Astrocyte (in vitro differentiated cells and primary cell): Measurements from ENCODE around the gene STX11. TPM values are rescaled to one million over a fixed set of nuclear protein-coding genes. Genes with fewer than 3 reads are reported as not detected.

Source experiments
- DNase-seq: peaks from one replicate; pipeline ENCODE4 v3.0.0-alpha.2; 2010; ENCODE audit warnings: low read depth
- FAIRE-seq: peaks from 2 replicates; lab custom pipeline; 2011; peaks lifted over from hg19 to GRCh38; lab: Jason Lieb, UNC
- H2AFZ ChIP-seq: 2 replicates; pipeline ENCODE4 v1.6.0; 2012; ENCODE audit warnings: low read depth, low read length, inconsistent platforms
- H3K27ac ChIP-seq: 2 replicates; pipeline ENCODE4 v1.5.1; 2011; ENCODE audit warnings: low read depth, low read length, inconsistent platforms
- H3K27me3 ChIP-seq: 2 replicates; pipeline ENCODE4 v1.6.0; 2011; ENCODE audit warnings: low read length, inconsistent platforms; ENCODE audit not compliant: insufficient read depth
- H3K36me3 ChIP-seq: 2 replicates; pipeline ENCODE4 v1.5.1; 2011; ENCODE audit warnings: low read length, inconsistent platforms; ENCODE audit not compliant: insufficient read depth
- H3K4me1 ChIP-seq: 2 replicates; pipeline ENCODE4 v1.5.1; 2011; ENCODE audit warnings: low read length, inconsistent platforms; ENCODE audit not compliant: insufficient read depth
- H3K4me2 ChIP-seq: 2 replicates; pipeline ENCODE4 v1.6.0; 2012; ENCODE audit warnings: low read length, inconsistent platforms
- H3K4me3 ChIP-seq: 2 replicates; pipeline ENCODE4 v1.5.1; 2011; ENCODE audit warnings: low read depth, mild to moderate bottlenecking, low read length, inconsistent platforms; ENCODE audit not compliant: insufficient read depth
- H3K79me2 ChIP-seq: 2 replicates; pipeline ENCODE4 v1.6.0; 2012; ENCODE audit warnings: mild to moderate bottlenecking, low read length, inconsistent platforms; ENCODE audit not compliant: insufficient read depth
- H3K9ac ChIP-seq: 2 replicates; pipeline ENCODE4 v1.6.0; 2012; ENCODE audit warnings: mild to moderate bottlenecking, low read length, inconsistent platforms
- H3K9me3 ChIP-seq: 2 replicates; pipeline ENCODE4 v1.5.1; 2012; ENCODE audit warnings: low read depth, mild to moderate bottlenecking, low read length, inconsistent platforms; ENCODE audit not compliant: insufficient read depth
- H4K20me1 ChIP-seq: 2 replicates; pipeline ENCODE4 v1.6.0; 2012; ENCODE audit warnings: low read length, inconsistent platforms; ENCODE audit not compliant: insufficient read depth
- H3K27ac Mint-ChIP-seq: one replicate; pipeline ENCODE4 v1.8.0; 2021; ENCODE audit warnings: mild to moderate bottlenecking, mixed read lengths; ENCODE audit not compliant: unreplicated experiment
- H3K27me3 Mint-ChIP-seq: one replicate; pipeline ENCODE4 v1.8.0; 2021; ENCODE audit warnings: low read depth, mixed read lengths; ENCODE audit not compliant: unreplicated experiment
- H3K36me3 Mint-ChIP-seq: one replicate; pipeline ENCODE4 v1.8.0; 2021; ENCODE audit warnings: low read depth, mixed read lengths; ENCODE audit not compliant: unreplicated experiment
- H3K4me1 Mint-ChIP-seq: one replicate; pipeline ENCODE4 v1.8.0; 2021; ENCODE audit warnings: low read depth, mixed read lengths; ENCODE audit not compliant: unreplicated experiment
- H3K4me3 Mint-ChIP-seq: one replicate; pipeline ENCODE4 v1.8.0; 2021; ENCODE audit warnings: mild to moderate bottlenecking, moderate library complexity, mixed read lengths; ENCODE audit not compliant: unreplicated experiment
- H3K9me3 Mint-ChIP-seq: one replicate; pipeline ENCODE4 v1.8.0; 2021; ENCODE audit warnings: mild to moderate bottlenecking, mixed read lengths; ENCODE audit not compliant: unreplicated experiment
- CTCF ChIP-seq: IDR thresholded peaks from 2 replicates; pipeline ENCODE4 v1.5.1; 2011; ENCODE audit warnings: low read depth, mild to moderate bottlenecking, inconsistent platforms, low read length, moderate library complexity; ENCODE audit not compliant: insufficient read depth
- EZH2 ChIP-seq: IDR thresholded peaks from 2 replicates; pipeline ENCODE4 v1.6.1; 2012; ENCODE audit warnings: mild to moderate bottlenecking, low read length, inconsistent platforms; ENCODE audit not compliant: insufficient read depth
- total RNA-seq: library from RNA; stranded (reverse); gene quantifications from 2 replicates; pipeline ENCODE4 v1.2.1, GENCODE V29; 2021

The STX11 gene
- total RNA-seq, 1 donor from 2014 or later = 2.0 TPM

- H3K4me2 ChIP-seq = no peak overlapping the region
- H3K27ac Mint-ChIP-seq = no peak overlapping the region
- TF ChIP-seq CTCF (no peak), EZH2 (no peak)
Observed at GRCh38 chr6:144232832-144233230, 82.5 kb downstream of the STX11 start.

GRCh38 chr6:144234399-144234798, 84.1 kb downstream of the STX11 start:
- no peaks in the 10 kb centered on the region for H3K27me3 Mint-ChIP-seq
- no peak overlapping the region for H2AFZ ChIP-seq
- peaks cover 5% of the 10 kb centered on the region for H3K9me3 Mint-ChIP-seq
- H3K36me3 Mint-ChIP-seq = no peaks in the 10 kb centered on the region
- no peaks in the 10 kb centered on the region for H3K4me1 ChIP-seq
- H3K9ac ChIP-seq = no peak overlapping the region
- FAIRE-seq = no peak
- no peak overlapping the region for H3K27ac ChIP-seq
- no peak overlapping the region for H3K4me3 Mint-ChIP-seq
- no peaks in the 10 kb centered on the region for H3K9me3 ChIP-seq
- no peak for TF ChIP-seq EZH2
- no peak for TF ChIP-seq CTCF
- H3K27me3 ChIP-seq = no peaks in the 10 kb centered on the region
- H3K79me2 ChIP-seq = no peaks in the 10 kb centered on the region
- peaks cover 5% of the 10 kb centered on the region for H3K4me1 Mint-ChIP-seq
- DNase-seq = no peak
- no peaks in the 10 kb centered on the region for H4K20me1 ChIP-seq
- H3K4me2 ChIP-seq = no peak overlapping the region
- no peaks in the 10 kb centered on the region for H3K36me3 ChIP-seq
- no peak overlapping the region for H3K4me3 ChIP-seq
- H3K27ac Mint-ChIP-seq = no peak overlapping the region

More at GRCh38 chr6:144232832-144233230, 82.5 kb downstream of the STX11 start:
- Histone ChIP-seq H3K4me1 (no peaks in the 10 kb centered on the region), H3K9ac (no peak overlapping the region), H3K36me3 (no peaks in the 10 kb centered on the region), H3K27ac (no peak overlapping the region), H4K20me1 (no peaks in the 10 kb centered on the region), H2AFZ (no peak overlapping the region), H3K27me3 (no peaks in the 10 kb centered on the region), H3K4me3 (no peak overlapping the region), H3K9me3 (no peaks in the 10 kb centered on the region), H3K79me2 (no peaks in the 10 kb centered on the region)
- Mint-ChIP-seq H3K36me3 (no peaks in the 10 kb centered on the region), H3K27me3 (no peaks in the 10 kb centered on the region), H3K9me3 (peaks cover 5% of the 10 kb centered on the region), H3K4me1 (peaks cover 8% of the 10 kb centered on the region), H3K4me3 (no peak overlapping the region)
- FAIRE-seq = no peak
- no peak for DNase-seq

- Histone ChIP-seq H3K9ac (no peak overlapping the region), H3K4me3 (no peak overlapping the region), H3K36me3 (no peaks in the 10 kb centered on the region), H3K79me2 (no peaks in the 10 kb centered on the region), H3K4me2 (no peak overlapping the region), H3K4me1 (no peaks in the 10 kb centered on the region), H2AFZ (no peak overlapping the region), H4K20me1 (no peaks in the 10 kb centered on the region), H3K27me3 (no peaks in the 10 kb centered on the region), H3K9me3 (no peaks in the 10 kb centered on the region), H3K27ac (no peak overlapping the region)
- Mint-ChIP-seq H3K27me3 (no peaks in the 10 kb centered on the region), H3K27ac (no peak overlapping the region), H3K4me1 (peaks cover under 1% of the 10 kb centered on the region), H3K4me3 (no peak overlapping the region), H3K36me3 (no peaks in the 10 kb centered on the region), H3K9me3 (peaks cover 5% of the 10 kb centered on the region)
- FAIRE-seq = no peak
- no peak for TF ChIP-seq CTCF
- no peak for TF ChIP-seq EZH2
- DNase-seq = no peak
Observed at GRCh38 chr6:144234935-144235334, 84.6 kb downstream of the STX11 start.

Other genes with a start within 250 kb of the STX11 start
- gene PLAGL1, start 142.3 kb upstream of the STX11 start, total RNA-seq = 18.3 and 20.3 TPM in 2 replicates
- gene SF3B5, start 54.9 kb upstream of the STX11 start, total RNA-seq = 123 and 129 TPM in 2 replicates
- 62.1 and 86.3 TPM in 2 replicates for gene UTRN, start 134.8 kb downstream of the STX11 start, total RNA-seq